DMS79 (cell line): ENCODE results near the gene AP2A2.
"Not testable (repeated sequence)": the region's sequence is repeated elsewhere in the genome, so short reads cannot be mapped to it uniquely, and the experiment has no call there.

Experiments
- DNase-seq: peaks from one replicate; lab custom pipeline; 2025; lab: John Stamatoyannopoulos, UW

AP2A2 gene

DNA sequence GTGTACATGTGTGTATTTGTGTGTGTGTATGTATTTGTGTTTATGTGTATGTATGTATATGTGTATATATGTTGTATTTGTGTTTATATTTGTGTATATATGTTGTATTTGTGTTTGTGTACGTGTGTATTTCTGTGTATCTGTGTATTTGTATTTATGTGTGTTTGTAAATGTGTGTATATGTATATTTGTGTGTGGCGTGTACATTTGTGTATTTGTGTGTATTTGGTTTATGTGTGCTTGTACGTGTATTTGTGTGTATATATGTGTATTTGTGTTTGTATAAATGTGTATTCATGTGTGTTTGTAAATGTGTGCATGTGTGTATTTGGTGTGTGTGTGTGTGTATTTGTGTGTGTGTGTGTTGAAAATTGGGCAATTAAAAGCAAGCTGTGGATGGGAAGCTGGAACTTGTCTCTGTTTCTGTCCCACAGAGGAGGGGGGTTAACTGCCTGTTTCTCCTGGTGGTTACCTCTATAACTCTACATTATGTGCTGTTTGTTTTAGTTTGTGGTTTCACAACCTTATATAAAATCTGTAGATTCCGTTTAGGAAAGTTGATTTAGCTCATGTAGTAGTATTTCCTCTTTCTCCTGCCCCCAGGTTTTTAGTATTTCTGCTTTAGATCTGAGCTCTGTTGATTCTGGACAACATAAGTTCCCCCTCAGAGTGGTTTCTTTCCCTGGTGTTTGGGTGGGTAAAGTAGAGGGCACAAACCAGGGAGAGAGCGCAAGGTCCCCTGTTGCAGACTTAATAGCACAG lies 28.9 kb downstream of the AP2A2 start:
- no peak for DNase-seq

DNA sequence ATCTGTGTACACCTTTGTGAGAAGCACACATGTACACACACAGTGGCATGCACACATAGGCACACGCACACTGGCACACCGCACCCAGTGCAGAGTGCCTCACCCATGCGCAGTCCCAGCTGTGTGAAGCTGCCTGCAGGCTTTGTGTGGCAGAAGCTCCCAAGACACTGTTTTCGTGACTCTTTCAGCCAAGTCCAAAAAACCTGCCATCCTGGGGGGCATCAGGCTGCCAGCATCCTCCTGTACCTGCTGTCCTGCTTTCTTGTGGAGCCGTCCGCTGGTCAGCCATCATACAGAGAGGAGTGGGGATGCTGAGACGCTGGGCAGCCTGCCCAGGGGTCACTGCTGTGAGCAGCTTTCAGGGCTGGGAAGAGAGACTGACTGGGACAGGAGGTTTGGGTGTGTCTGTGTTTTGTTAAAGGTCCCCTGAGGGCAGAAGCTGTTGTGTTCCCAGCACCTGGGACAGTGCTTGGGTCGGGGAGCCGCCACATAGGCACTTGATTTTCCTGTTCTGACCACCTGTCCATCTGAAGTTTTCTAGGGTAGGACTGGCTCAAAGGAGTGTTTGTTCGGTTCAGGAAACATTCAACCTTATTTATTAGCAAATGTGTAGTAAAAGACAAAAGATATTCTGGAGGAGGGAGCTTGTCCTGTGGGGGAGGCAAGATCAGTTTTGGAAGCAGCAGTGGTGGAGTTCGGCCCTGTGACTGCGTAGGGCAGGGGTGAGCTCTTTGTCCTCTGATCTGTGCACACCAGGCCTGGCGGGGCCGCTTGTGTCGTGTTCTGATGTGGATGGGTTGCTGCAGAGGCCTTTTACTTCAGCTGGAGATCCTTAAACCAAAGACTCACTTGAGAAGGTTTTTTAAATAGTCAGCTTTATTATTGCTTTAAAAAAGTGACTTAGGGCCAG lies 29.7 kb downstream of the AP2A2 start:
- no peak for DNase-seq

DNA sequence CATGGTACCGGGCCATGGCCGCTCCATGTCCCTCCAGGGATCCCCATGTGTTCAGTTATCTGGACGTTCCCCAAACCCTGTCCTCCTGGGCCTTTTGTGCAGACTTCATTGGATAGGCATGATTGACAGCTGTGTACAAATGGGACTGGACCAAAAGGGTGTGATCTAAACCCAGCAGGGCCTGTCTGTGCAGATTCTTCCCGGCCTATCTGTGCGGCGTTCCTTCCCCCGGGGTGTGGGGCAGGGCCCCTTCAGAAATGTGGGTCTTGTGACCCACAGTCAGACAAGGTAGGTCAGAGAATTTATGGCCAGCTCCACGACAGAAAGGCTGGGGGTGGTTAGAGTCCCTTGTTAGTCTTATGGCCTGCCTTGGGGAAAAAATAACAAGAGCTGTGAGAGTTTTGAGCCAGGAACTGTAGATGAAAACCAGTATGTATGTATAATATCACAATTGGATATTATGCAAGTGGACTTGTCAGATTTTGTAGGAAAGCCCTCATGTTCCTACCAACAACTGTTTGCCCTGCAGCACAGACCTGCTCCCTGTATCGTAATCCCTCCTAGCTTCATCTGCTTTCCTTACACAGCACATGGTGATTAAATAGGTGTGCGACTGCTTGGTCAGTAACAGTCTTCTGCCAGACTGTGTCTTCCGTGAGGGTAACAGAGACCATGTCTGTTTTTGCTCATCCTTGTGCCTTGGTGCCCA lies 31.7 kb downstream of the AP2A2 start:
- DNase-seq, result no peak

DNA sequence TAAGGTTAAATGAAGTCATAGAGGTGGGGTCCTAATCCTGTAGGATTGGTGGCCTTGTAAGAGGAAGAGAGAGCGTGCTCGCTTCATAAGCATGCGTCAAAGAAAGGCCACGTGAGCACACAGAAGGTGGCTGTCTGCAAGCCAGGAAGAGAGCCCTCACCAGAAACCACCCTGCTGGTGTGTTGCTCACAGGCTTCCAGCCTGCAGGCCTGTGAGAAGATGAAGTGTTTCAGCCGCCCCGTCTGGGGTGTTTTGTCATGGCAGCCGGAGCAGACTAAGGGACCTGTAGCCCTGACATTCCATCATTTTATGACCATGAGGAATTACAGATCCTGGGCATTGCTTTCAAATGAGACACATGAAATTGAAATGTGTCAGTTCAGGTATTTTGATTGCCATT lies 32.4 kb downstream of the AP2A2 start:
- no peak for DNase-seq

DNA sequence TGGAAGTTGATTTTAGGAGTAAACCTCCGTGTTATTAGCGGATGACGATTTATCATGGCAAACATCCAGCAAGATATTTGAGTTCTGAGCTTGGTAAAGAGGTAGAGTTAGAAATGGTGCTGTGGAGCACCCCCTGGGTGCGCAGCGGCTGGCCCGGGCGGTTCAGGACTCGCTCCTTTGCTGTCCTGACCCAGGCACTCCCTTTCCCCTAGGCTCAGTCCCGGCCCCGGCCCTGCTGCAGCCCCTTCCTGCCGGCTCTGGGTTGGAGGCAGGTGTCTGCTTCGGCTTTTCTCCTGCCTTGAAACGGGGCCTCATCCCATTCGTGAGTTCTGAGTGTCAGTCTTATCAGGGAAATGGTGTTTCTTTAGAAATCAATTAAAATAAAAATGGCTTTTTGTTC lies 33.4 kb downstream of the AP2A2 start:
- no peak for DNase-seq

DNA sequence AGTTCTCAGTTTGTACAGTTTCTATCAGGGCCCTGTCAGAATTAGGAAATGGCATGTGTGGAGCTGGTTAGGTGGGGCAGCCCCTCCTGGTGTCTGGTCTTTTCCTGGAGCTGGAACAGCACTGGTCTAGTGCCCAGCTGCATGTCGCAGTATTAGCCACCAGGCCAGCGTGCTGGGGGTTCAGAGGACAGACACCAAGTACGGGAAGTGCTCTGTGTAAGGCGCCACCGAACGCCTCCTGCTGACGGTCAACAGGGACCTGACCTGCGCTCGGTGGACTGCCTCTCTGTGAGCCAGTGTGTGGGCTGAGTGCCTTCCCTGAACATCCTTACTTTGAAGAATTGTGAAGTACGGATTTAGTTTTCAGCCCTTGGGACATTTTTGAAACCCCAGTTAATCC lies 33.9 kb downstream of the AP2A2 start:
- no peak for DNase-seq

DNA sequence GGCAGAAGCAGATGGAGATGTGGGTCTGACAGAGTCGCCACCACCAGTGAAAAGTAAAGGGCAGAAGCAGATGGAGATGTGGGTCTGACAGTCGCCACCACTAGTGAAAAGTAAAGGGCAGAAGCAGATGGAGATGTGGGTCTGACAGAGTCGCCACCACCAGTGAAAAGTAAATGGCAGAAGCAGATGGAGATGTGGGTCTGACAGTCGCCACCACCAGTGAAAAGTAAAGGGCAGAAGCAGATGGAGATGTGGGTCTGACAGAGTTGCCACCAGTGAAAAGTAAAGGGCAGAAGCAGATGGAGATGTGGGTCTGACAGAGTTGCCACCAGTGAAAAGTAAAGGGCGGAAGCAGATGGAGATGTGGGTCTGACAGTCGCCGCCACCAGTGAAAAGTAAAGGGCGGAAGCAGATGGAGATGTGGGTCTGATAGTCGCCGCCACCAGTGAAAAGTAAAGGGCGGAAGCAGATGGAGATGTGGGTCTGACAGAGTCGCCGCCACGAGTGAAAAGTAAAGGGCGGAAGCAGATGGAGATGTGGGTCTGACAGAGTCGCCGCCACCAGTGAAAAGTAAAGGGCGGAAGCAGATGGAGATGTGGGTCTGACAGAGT lies 35.7 kb downstream of the AP2A2 start:
- not testable (repeated sequence) for DNase-seq

DNA sequence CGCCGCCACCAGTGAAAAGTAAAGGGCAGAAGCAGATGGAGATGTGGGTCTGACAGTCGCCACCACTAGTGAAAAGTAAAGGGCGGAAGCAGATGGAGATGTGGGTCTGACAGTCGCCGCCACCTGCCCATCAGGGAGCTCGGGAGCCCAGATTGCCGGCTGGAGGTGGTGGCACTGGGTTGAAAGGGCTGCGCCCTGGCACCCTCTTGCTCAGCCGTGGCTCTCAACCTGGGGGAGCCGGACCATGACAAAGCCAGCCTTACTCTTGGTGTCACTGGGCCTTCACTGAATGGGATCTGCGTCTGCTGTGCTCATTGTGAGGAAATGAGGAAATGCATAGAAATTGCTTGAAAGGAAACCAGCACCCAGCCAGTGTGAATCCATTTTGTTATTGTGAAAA lies 36.3 kb downstream of the AP2A2 start:
- no peak for DNase-seq

DNA sequence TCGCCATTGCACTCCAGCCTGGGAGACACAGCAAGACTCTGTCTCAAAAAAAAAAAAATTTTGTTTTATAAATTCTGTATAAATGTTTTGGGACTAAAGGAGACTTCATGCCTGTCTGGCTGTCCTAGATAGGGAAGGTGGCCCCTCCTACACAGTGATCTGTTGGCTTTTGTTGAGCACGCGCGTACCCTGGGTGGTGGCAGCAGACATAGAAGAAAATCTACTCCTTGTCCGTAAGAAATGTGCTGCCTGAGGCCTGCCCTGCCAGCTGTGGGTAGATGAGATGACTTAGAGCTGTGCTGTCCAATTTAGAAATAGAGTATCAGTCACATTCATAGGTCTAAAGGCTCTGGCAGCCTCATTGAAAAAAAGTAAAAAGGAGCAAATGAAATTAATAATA lies 37.0 kb downstream of the AP2A2 start:
- DNase-seq, result no peak

DNA sequence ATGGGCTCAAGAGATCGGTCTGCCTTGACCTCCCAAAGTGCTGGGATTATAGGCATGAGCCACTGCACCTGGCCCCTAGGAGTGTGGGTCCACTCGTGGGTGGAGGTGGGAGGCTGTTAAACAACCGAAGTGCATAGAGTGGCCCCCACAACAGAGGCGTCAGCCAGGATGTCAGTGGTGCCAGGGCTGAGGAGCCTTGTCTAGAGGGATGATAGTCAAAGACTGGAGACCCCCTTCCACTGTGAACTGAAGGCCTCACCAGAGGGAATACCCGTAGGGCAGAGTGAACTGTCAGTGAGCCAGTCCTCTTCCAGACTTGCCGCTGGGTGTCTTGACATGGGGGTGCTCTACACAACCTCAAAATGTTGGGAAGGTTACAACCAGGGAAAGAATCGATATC lies 38.2 kb downstream of the AP2A2 start:
- DNase-seq, result no peak

DNA sequence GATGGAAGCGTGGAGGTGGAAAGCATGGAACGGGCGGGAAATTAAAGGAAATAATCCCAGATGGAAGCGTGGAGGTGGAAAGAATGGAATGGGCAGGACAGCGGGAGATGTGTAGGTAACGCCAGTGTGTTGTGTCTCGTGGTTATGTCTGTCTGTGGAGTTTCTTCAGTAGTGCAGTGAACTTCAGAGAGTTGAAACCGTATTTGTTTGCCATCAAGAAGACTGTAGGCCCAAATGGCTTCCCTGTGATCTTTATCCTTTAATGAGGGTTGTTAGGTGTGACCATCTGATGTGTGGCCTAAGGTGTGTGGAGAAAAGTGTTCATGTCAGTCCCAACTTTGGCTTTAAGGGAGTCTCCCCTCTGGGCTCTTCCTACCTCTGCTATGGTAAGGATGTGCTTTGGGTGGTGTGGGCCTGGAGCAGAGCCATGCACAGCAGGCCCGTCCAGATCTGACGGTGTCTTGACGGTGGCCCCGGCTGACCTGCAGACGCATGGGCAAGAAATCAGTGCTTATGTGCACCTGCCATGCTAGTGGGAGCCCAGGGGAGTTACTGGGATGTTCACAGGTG lies 39.6 kb downstream of the AP2A2 start:
- no peak for DNase-seq

DNA sequence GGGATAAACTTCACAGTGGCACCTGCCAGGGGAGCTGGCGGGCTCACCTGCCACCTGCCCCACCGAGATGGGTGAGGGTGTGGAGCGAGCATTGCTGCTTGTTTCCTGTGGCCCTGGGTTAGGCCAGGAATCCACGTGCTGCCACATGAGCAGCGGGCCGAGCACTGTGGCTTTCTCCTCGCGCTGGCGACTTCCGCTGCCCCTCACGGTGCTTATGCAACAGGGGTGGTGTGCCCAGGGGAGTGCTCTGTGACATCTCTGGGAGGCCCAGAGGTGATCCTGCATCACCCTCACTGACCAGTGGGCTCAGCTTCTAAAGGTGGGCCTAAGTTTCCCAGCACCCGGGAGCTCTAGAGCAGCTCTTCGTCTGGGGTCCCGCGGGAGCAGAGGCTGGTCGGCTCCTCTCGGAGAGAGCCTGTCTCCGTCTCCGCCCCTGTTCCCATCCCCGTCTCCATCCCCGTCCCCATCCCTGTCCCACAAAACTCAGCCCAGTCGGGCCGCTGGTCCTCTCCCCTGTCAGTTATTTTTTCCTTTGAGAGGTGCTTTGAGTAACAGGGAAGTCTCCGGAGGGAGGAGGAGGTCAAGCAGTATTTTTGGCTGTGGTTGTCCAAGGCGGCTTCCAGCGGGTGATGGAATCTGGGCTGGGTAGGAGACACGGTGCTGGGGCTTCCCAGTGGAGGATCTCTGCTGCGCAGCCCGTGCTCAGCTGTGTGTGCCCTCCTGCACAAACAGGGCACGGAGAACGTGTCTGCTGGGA lies 42.5 kb downstream of the AP2A2 start:
- no peak for DNase-seq

DNA sequence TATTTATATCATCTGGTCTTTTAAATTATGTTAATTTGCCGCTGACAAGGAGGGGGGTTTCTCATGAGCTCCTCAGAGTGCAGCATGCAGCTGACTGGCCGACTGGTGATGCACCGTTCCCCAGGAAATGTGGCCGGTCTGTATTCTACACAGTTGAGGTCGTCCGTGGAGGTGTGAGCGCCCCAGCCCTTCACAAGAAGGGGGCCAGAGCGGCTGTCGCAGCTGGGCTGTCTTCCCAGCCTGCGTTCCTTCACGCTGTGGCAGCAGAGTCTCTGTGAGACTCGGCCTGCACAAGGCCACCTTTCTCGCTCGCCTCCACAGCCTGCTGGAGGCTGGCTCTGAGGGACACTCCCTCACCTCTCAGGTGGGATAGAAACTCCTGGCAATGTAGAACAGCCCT lies 43.2 kb downstream of the AP2A2 start:
- DNase-seq, result no peak

DNA sequence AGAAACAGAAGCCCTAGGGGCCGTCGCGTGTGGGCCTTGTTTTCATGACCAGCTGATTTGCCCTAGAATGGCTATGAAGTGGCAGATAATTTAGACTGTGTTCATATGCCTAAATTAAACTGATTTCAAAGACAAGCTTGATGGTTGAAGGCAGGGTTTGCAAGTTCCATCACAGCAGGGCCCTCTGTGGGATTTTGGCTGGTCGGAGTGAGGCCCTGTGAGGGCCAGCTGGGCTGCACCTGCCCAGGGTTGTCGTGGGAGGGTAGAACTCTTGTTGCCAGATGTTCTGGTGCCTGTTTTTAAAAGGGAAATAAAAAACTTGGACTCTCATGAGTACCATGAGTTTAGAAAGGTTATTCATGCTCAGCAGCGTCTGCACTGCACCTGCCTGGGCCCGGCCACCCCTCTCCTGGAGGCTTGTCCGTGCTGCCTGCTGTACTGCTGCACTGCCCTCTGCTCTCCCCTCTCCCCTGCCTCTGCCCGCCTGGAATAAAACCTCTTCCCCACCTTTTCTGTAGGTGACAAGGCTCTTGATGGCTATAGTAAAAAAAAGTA lies 44.1 kb downstream of the AP2A2 start:
- DNase-seq, result no peak

DNA sequence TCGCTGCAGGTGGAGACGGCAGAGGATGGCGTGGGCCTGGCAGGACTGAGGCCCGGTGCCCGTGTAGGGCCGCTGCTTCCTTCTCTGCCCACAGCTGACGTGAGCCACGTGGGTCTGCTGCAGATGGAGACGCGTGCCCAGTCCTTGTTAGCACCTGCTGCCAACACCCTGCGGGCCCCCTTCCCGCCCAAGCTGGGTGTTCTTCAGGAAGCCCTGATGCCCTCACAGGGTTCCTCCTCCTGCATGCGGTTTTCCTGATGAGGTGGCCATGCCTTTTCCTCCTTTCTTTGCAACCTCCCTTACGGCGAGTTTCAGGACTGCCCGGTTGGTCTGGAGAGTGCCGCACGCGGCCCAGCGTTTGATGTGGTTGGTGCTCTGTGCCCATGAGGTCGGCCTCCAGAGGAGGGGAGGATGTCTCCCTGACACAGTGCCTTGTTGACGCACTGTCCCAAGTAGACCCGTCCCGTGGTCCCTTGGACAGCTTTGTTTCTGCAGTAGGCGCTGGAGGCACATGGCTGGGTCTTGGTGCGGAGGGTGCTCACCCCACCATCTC lies 44.7 kb downstream of the AP2A2 start:
- DNase-seq, result no peak

DNA sequence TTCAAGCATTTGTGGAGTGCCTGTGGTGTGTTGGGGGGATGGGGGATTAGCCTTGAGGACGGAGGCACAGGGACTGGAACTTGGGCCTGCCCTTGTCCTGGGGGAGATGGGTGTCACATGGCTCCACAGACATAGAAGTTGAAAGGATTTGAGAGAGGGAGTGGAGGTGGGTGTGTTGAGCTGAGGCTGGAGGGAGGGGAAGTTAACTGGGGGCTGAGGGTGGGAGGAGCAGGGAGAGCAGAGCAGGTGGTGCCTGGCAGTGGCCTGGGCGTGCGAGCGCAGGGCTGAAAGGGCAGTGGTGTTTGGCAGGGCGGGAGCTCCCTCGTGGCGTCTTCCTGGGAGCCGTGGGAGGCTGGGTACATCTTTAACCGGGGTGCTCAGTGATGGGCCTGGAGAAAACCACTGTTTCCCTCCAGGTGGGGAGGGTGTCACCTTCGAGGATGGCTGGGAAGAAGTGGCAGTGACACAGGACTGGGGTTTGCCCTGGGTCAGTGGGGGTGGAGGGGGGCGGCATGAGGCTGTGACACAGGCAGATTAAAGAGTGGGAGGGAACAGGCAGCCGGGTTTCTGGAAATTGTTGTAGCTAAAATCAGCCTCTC lies 45.5 kb downstream of the AP2A2 start:
- DNase-seq, result no peak

DNA sequence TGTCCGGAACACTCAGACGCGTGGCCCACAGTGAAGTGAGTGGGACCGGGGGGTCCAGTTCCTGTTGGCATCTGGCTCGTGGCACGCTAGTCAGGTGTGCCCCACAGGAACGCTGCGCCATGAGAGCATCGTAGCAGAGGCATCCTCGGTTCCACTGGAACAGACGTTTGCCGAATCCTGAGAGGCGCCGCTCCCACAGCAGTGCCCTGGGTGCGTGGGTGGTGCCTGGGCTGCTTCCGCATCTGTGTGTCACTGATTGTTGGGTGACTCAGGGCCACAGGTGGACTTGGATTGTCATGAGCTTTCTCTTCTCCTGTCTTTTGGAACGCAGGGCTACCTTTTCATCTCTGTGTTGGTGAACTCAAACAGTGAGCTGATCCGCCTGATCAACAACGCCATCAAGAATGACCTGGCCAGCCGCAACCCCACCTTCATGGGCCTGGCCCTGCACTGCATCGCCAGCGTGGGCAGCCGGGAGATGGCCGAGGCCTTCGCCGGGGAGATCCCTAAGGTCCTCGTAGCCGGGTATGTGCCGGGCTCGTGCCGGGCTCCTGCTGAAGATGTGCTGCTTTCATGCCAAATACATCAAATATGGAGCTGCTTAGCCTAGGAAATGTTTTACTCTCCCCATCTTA lies 46.2 kb downstream of the AP2A2 start:
- DNase-seq, result no peak

DNA sequence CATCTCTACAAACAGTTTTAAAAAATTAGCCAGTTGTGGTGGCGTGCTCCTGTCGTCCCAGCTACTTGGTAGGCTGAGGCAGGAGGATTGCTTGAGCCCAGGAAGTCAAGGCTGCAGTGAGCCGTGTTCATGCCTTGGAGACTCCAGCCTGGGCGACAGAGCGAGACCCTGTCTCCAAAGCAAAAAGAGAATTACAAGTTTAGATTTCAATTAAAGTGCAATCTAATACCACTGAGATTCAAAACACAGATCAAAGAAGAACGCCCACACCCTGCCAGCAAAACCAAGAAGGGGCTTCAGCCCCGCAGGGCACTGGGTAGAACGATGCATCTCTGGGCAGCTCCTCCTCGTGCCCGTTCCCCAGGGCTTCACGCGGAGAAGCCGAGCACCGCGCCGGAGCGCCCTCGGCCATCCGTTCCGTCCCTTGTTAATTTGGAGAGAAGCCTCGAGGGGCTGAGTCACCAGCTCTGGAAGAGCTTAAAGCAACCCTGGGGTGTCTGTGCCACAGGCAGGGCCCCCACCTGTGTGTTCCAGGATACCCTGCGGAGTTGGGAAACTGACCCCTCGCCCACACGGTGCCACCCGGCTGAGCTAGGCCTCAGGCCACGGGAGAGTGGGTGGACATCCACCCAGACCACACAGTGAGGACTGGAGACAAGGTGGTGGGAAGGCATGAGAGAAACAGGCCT lies 47.0 kb downstream of the AP2A2 start:
- no peak for DNase-seq

DNA sequence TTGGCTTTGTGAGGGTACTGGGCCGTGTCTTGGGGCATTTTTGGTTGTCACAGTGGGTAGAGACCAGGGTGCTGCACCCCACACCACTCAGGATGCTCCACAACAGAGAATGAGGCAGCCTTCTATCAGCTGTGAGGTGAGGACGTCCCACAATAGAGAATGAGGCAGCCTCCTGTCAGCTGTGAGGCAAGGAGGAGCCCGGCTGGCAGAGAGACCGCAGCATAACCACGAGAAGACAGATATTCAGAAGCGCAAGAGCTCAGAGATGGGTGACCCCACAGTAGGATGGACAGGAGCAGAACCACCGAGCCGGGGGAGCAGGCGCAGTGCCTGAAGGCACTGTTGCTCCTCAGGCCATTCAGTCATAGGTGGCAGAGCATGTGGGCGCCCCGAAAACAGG lies 47.6 kb downstream of the AP2A2 start:
- no peak for DNase-seq
